Erythroblast (primary cell): ENCODE results near the gene PPP1R15A.

Experiments used
- GATA1 ChIP-seq: IDR thresholded peaks from 2 replicates; pipeline ENCODE4 v1.6.1; 2011; ENCODE audit warnings: low read depth, mild to moderate bottlenecking, control low read depth, low read length, moderate library complexity
- POLR2A ChIP-seq: IDR thresholded peaks from 2 replicates; pipeline ENCODE4 v1.6.1; 2011; ENCODE audit warnings: mild to moderate bottlenecking, low read length

DNA sequence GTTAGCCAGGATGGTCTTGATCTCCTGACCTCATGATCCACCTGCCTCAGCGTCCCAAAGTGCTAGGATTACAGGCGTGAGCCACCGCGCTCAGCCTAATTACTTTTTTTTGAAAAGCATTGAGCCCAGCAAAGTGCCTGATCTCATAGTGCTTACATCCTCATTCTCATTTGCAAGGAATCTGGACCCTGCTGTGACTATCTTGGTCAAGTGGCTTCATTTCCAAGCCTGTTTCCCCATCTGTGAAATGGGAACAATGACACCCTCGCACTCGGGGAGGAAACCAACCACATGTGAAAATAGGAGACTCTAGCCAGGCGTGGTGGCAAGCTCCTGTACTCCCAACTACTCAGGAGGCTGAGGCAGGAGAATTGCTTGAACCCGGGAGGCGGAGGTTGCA lies 2.2 kb upstream of the PPP1R15A start:
- TF ChIP-seq POLR2A (no peak), GATA1 (no peak)
